ENCODE data around the gene KANK4.

- TF ChIP-seq CTCF (IDR thresholded peaks at IDR 0.05), result no peak
- no peak for TF ChIP-seq POLR2A (IDR thresholded peaks at IDR 0.05)
These were observed 106.8 kb downstream of the KANK4 start for GRCh38 chr1:62212411-62212810.
